Tibial nerve (tissue), 4 donors: ENCODE results near the gene HEATR3. TPM values are rescaled to one million over a fixed set of nuclear protein-coding genes. Genes with fewer than 3 reads are reported as not detected.

ENCODE experiments used
- DNase-seq, 2 donors: peaks; one replicate each; pipeline ENCODE4 v3.0.0-alpha.2; 2019; ENCODE audit warnings: low spot score in 2 of 2
- H3K27ac ChIP-seq, 4 donors: fragments of 200-600 bp; sonication (generic) in 3 of 4; one replicate each; pipeline ENCODE4 v1.5.1; 2017 to 2019; ENCODE audit warnings: mild to moderate bottlenecking in 1 of 4
- H3K27me3 ChIP-seq, 2 donors: fragments of 200-600 bp; sonication (generic) in 1 of 2; one replicate each; pipeline versions ENCODE4 v1.5.1 to v1.6.0; 2017 to 2019
- H3K36me3 ChIP-seq, 3 donors: fragments of 200-600 bp; sonication (generic); one replicate each; pipeline ENCODE4 v1.5.1; 2018 to 2019
- H3K4me1 ChIP-seq, 4 donors: fragments of 200-600 bp; sonication (generic) in 3 of 4; one replicate each; pipeline ENCODE4 v1.5.1; 2017 to 2019
- H3K4me3 ChIP-seq, 4 donors: fragments of 200-600 bp; sonication (generic) in 3 of 4; one replicate each; pipeline ENCODE4 v1.5.1; 2017 to 2019; ENCODE audit warnings: mild to moderate bottlenecking in 1 of 4, moderate library complexity in 1 of 4
- H3K9me3 ChIP-seq, 4 donors: fragments of 200-600 bp; sonication (generic) in 3 of 4; one replicate each; pipeline ENCODE4 v1.5.1; 2017 to 2019
- CTCF ChIP-seq, 5 experiments: fragments of 200-600 bp in 3 of 5; fragments of 450-650 bp in 2 of 5; sonication (generic) in 3 of 5; IDR thresholded peaks; one replicate each; pipeline ENCODE4 v1.5.1; 2016 to 2019; ENCODE audit warnings: antibody characterized with exemption in 5 of 5, mild to moderate bottlenecking in 3 of 5, moderate library complexity in 2 of 5
- EP300 ChIP-seq, 2 donors: sonication (generic); formaldehyde crosslinking; IDR thresholded peaks; one replicate each; pipeline ENCODE4 v1.6.1; 2017; ENCODE audit warnings: antibody characterized with exemption in 2 of 2, mild to moderate bottlenecking in 1 of 2
- POLR2A ChIP-seq, 2 donors: fragments of 450-650 bp; IDR thresholded peaks; one replicate each; pipeline ENCODE4 v1.6.1; 2017; ENCODE audit warnings: antibody characterized with exemption in 2 of 2, mild to moderate bottlenecking in 2 of 2, moderate library complexity in 2 of 2
- WGBS, 2 donors: methylation state at CpG; one replicate each; pipeline ENCODE4 v1.1.5; 2018; 5-methylcytosine and 5-hydroxymethylcytosine counted together
- total RNA-seq, 4 donors: library from RNA; depleted of rRNA; stranded (reverse); fragments of >200 nt; gene quantifications; one replicate each; pipeline ENCODE4 v1.1.0, GENCODE V29; 2016

Gene HEATR3
- total RNA-seq, 4 donors from 2014 or later = 24.1 to 62.7 (median 38.9) TPM

- H3K27me3 ChIP-seq = no peaks in the 10 kb centered on the region
- H3K4me1 ChIP-seq = peaks cover 0 to 30% (median 18%) of the 10 kb centered on the region in 4 donors
- no peaks in the 10 kb centered on the region for H3K36me3 ChIP-seq
- no peaks in the 10 kb centered on the region for H3K9me3 ChIP-seq
- WGBS, 2 donors = 94% methylated on average over 11 of the region's 11 CpGs
- peak overlapping the region in 2 of 4 donors; percentile 86 to 90 for H3K4me3 ChIP-seq
- no peak for DNase-seq
- TF ChIP-seq CTCF (IDR thresholded peaks at IDR 0.05) = no peak
- TF ChIP-seq POLR2A (IDR thresholded peaks at IDR 0.05) = no peak
- no peak for TF ChIP-seq EP300 (IDR thresholded peaks at IDR 0.05)
- H3K27ac ChIP-seq = peak overlapping the region in 3 of 4 donors; percentile 91 to 98 (median 97)
Measured at GRCh38 chr16:50151756-50152155, 86.0 kb downstream of the HEATR3 start.

GRCh38 chr16:50152351-50152806 is 86.6 kb downstream of the HEATR3 start:
- peaks cover 0 to 36% (median 20%) of the 10 kb centered on the region in 4 donors for H3K4me1 ChIP-seq
- DNase-seq = no peak
- no peaks in the 10 kb centered on the region for H3K27me3 ChIP-seq
- H3K9me3 ChIP-seq = no peaks in the 10 kb centered on the region
- no peaks in the 10 kb centered on the region for H3K36me3 ChIP-seq
- H3K27ac ChIP-seq = peak overlapping the region; percentile 88 to 98 (median 94)
- TF ChIP-seq EP300 (IDR thresholded peaks at IDR 0.05) = no peak
- TF ChIP-seq CTCF (IDR thresholded peaks at IDR 0.05) = no peak
- no peak for TF ChIP-seq POLR2A (IDR thresholded peaks at IDR 0.05)
- 0 to 1% methylated on average over 24 of the region's 24 CpGs for WGBS, 2 donors
- peak overlapping the region; percentile 75 to 90 (median 86) for H3K4me3 ChIP-seq

- 0 to 1% methylated on average over 23 to 25 of the region's 114 CpGs for WGBS, 2 donors
Measured at GRCh38 chr16:50152807-50153595, 87.2 kb downstream of the HEATR3 start, which contains the start of gene TENT4B. Gene TENT4B (plus strand): TSS chr16:50153306. CDS start chr16:50153622, 316 bp downstream.

GRCh38 chr16:50153596-50154419 is 88.0 kb downstream of the HEATR3 start:
- DNase-seq = peak; percentile 13 to 16
- peaks cover 0 to 51% (median 20%) of the 10 kb centered on the region in 4 donors for H3K4me1 ChIP-seq
- 1% methylated on average over 51 to 55 of the region's 89 CpGs for WGBS, 2 donors

More at GRCh38 chr16:50152807-50153595, 87.2 kb downstream of the HEATR3 start, which contains the start of gene TENT4B:
- no peaks in the 10 kb centered on the region for H3K36me3 ChIP-seq
- peak within 1 kb of the TSS; percentile 75 to 90 (median 86) for H3K4me3 ChIP-seq
- peak; percentile 72 to 73 for DNase-seq
- TF ChIP-seq EP300 (IDR thresholded peaks at IDR 0.05) (peak in 1 of 2 donors; percentile 94), POLR2A (IDR thresholded peaks at IDR 0.05) (peak; percentile 73 to 82), CTCF (IDR thresholded peaks at IDR 0.05) (no peak)
- peak within 1 kb of the TSS; percentile 88 to 98 (median 94) for H3K27ac ChIP-seq
- H3K27me3 ChIP-seq = no peaks in the 10 kb centered on the region
- H3K4me1 ChIP-seq = peaks cover 0 to 43% (median 20%) of the 10 kb centered on the region in 4 donors
- H3K9me3 ChIP-seq = no peaks in the 10 kb centered on the region

More at GRCh38 chr16:50153596-50154419, 88.0 kb downstream of the HEATR3 start:
- Histone ChIP-seq H3K27me3 (no peaks in the 10 kb centered on the region), H3K27ac (peak overlapping the region; percentile 56 to 97 (median 76)), H3K9me3 (no peaks in the 10 kb centered on the region), H3K36me3 (no peaks in the 10 kb centered on the region), H3K4me3 (peak overlapping the region; percentile 72 to 90 (median 86))
- TF ChIP-seq EP300 (IDR thresholded peaks at IDR 0.05) (no peak), POLR2A (IDR thresholded peaks at IDR 0.05) (no peak), CTCF (IDR thresholded peaks at IDR 0.05) (no peak)
